KBM-7 (cell line): ENCODE measurements around the gene PLCXD1.
"Not testable (repeated sequence)": the region's sequence is repeated elsewhere in the genome, so short reads cannot be mapped to it uniquely, and the experiment has no call there.

Source experiments
- DNase-seq: peaks from one replicate; pipeline ENCODE4 v3.0.0-alpha.2; 2015
- in situ Hi-C: fragments of 300-500 bp; cut with MboI; formaldehyde crosslinking; loops from 2 replicates; pipeline ENCODE4 v1.14.3; 2020; ENCODE audit warnings: low sequenced_read_pairs, low pct_unique_long_range_greater_than_20kb, mixed read lengths

Gene PLCXD1

DNA sequence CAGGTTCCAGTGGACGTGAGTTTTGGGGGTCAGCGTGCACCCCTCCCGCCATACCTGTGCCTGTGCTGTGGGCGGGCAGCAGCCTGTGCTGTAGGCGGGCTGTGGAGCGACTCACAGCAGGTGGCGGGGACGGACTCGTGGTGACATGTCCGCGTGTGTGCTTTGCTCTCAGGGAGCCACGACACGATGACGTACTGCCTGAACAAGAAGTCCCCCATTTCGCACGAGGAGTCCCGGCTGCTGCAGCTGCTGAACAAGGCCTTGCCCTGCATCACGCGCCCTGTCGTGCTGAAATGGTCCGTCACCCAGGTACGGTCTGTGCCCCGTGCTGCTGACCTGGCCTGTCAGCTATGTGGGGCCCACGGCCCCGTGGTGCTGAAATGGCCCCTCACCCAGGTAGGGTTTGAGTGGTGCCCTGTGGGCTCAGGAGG lies 7.4 kb downstream of the PLCXD1 start:
- no peak for DNase-seq
- in situ Hi-C loops: no loop called here

DNA sequence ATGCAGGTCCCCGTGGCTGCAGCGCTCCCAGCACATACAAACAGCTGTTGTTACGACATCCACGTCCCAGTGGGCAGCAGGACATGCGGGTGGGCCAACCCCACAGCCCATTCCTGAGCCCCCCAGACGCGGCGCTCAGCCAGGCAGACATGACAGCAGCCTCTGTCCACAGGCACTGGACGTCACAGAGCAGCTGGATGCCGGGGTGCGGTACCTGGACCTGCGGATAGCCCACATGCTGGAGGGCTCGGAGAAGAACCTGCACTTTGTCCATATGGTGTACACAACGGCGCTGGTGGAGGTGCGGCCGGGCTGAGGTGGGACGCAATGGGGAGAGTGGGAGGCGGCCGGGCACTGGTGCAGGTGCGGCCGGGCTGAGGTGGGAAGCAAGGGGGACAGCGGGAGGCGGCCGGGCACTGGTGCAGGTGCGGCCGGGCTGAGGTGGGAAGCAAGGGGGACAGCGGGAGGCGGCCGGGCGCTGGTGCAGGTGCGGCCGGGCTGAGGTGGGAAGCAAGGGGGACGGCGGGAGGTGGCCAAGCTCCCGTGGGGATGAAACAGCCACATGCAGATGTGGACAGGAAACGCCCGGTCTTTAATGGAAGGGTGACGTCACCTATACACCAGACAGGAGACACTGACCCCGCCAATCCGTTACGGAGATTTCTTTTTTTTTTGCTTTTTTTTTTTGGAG lies 9.4 kb downstream of the PLCXD1 start:
- DNase-seq: no peak
- in situ Hi-C loops: no loop called here

DNA sequence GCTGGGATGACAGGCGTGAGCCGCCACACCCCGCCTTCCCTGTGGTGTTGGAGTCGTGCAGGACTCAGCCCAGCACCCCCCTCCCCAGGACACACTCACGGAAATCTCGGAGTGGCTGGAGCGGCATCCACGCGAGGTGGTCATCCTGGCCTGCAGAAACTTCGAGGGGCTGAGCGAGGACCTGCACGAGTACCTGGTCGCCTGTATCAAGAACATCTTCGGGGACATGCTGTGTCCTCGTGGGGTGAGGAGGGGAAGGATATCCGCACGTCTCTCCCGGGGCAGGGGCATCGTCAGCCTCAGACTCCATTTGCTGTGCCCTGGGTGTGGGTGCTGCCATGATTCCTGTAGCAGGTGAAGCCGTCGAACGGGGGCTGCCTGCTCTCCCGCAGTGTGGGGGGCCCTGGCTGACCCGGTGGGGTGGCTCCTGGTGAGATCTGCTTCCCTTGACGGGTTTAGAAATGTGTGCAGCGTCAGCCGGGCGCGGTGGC lies 10.3 kb downstream of the PLCXD1 start:
- DNase-seq: no peak
- in situ Hi-C loops: no loop called here

DNA sequence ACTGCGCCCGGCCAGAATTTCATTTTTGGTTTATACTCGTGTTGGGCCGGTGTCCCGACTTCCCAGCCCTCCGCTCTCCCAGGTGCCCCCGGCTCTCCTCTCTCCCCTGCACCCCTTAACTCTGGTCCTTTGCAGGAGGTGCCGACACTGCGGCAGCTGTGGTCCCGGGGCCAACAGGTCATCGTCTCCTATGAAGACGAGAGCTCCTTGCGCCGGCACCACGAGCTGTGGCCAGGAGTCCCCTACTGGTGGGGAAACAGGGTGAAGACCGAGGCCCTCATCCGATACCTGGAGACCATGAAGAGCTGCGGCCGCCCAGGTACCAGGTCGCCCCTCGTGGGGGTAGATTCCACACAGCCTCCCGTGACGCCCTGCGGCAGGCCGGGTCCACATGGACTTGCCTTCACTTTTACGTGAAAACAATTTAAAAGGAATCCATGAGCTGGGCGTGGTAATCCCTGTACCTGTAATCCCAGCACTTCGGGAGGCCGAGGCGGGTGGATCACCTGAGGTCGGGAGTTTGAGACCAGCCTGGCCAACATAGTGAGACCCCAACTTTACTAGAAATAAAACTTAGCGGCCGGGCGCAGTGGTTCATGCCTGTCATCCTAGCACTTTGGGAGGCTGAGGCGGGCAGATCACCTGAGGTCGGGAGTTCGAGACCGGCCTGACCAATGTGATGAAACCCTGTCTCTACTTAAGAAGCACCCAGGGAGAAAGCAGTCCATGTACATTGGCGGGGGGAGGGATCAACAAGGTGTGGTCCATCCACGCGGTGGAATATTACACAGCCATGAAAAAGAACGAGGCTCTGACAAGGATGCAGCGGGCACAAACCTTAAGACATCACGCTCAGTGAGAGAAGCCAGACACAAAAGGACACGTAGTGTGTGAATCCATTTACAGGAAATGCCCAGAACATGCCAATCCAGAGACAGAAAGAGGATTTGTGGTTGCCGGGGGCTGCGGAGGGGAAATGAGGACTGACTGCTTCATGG lies 12.0 kb downstream of the PLCXD1 start:
- in situ Hi-C loops: no loop called here
- DNase-seq: no peak

DNA sequence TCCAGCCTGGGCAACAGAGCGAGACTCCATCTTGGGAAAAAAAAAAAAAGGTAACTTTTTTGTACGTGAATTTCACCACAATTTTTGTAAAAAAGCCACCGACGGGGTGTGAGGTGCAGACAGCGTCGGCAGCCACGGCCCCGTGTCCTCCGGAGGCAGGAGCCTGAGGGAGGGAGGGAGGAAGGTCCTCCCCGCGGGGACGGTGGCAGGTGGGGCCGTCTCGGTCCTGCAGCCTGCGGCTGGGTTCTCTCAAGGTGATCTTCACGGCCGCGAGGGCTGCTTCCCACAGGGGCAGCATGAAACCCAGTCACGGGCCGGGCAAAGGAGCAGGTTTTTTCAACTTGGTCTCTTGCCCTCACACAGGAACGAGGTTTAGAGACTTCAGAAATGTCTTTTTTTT lies 14.0 kb downstream of the PLCXD1 start:
- no peak for DNase-seq
- in situ Hi-C loops: no loop called here

DNA sequence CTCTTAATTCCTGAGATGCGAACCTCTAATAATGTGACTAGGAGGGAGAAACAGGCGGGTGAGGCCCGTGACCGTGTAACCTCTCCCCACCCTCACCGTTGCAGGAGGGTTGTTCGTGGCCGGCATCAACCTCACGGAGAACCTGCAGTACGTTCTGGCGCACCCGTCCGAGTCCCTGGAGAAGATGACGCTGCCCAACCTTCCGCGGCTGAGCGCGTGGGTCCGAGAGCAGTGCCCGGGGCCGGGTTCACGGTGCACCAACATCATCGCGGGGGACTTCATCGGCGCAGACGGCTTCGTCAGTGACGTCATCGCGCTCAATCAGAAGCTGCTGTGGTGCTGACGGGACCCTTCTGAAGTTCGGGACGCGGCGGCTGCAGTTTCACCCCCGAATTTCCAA lies 17.8 kb downstream of the PLCXD1 start:
- in situ Hi-C loops: no loop called here
- DNase-seq: no peak

DNA sequence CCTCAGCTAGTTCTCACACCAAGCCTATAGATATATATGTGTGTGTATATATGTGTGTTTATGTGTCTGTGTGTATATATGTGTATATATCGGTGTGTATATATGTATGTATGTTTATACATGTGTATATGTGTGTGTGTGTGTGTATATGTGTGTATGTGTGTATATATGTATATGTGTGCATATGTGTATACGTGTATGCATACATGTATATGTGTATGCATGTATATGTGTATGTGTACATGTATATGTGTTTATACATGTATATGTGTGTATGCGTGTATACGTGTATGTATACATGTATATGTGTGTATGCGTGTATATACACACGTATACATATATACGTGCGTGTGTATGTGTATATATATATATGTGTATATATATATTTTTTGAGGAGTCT lies 19.2 kb downstream of the PLCXD1 start:
- in situ Hi-C loops: no loop called here
- DNase-seq: no peak

DNA sequence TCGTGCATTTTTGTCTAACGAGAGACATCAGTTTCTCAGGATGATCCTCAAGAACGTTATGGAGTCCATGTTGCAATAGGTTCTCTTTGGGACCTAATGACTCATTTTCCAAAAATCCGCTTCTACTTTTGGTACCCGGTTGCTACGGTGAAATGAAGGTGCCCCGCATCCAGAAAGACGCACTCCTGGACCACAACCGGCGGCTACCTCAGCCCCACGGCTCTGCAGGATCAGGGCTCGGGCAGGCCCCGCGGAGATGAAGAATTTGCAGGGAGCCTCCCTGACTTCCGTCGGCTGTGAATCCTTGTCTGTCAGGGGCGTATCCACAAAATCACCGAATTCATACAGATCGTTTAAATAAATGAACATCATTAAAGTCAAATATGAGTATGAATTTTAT lies 21.8 kb downstream of the PLCXD1 start:
- in situ Hi-C loops: no loop called here
- DNase-seq: no peak

DNA sequence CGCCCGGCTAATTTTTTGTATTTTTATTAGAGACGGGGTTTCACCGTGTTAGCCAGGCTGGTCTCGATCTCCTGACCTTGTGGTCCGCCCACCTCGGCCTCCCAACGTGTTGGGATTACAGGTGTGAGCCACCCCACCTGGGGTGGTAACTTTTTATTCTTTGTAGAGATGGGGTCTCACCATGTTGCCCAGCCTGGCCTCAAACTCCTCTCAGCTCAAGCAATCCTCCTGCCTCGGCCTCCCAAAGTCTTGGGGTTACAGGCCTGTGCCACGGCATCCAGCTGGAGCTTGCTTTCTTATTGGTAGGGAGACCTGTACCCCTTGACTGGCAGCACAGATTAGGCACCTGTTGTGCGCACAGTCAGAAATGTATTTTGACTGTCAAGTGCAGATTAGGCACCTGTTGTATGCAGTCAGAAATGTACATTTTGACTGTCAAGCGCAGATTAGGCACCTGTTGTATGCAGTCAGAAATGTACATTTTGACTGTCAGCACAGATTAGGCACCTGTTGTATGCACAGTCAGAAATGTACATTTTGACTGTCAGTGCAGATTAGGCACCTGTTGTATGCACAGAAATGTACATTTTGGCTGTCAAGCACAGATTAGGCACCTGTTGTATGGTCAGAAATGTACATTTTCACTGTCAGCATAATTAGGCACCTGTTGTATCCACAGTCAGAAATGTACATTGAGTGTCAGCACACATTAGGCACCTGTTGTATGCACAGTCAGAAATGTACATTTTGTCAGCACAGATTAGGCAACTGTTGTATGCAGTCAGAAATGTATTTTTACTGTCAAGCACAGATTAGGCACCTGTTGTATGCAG lies 24.8 kb downstream of the PLCXD1 start:
- in situ Hi-C loops, DNase-seq: not testable (repeated sequence)

DNA sequence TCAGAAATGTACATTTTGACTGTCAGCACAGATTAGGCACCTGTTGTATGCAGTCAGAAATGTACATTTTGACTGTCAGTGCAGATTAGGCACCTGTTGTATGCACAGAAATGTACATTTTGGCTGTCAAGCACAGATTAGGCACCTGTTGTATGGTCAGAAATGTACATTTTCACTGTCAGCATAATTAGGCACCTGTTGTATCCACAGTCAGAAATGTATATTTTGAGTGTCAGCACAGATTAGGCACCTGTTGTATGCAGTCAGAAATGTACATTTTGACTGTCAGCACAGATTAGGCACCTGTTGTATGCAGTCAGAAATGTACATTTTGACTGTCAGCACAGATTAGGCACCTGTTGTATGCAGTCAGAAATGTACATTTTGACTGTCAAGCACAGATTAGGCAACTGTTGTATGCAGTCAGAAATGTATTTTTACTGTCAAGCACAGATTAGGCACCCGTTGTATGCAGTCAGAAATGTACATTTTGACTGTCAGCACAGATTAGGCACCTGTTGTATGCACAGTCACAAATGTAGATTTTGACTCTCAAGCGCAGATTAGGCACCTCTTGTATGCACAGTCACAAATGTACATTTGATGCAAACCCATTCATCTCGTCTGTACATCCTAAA lies 25.6 kb downstream of the PLCXD1 start:
- DNase-seq, in situ Hi-C loops: not testable (repeated sequence)

DNA sequence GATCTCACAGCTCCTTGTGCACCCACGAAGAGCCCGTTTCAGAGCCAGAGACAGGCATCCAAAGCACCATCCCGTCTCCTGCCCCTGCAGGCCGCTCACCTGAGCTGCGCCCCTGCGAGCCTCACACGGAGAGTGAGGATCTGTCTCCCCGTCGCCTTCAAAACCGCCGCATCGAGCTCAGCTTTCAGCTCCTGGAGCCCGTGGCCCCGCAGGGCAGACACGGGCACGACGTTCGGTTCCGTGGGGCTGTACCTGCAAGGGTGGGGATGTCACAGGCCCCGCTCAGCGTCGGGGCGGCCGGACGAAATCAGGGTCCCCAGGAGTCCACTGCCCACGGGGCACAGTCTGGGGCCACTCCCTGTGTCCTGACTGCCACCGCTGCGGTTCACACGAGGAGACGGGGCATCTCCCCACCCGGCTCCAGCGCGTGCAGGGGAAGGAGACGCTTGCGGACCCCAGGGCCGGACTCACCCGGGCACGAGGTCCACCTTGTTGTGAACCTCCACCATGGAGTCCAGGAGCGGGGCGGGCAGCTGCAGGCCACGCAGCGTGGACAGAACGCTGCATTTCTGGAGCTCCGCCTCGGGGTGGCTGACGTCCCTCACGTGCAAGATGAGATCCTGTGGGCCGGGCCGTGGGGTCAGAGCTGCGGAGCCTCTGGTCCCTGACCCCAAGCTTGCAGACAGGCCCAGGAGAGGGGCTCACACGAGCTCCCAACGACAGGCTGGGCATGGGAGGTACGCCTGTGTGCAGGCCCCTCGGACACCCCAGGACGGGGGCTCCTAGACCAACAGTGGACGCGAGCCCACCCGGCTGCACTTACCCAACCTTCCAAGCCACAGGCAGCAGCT lies 26.3 kb downstream of the PLCXD1 start:
- DNase-seq: peak; percentile 14
- in situ Hi-C loops: no loop called here

DNA sequence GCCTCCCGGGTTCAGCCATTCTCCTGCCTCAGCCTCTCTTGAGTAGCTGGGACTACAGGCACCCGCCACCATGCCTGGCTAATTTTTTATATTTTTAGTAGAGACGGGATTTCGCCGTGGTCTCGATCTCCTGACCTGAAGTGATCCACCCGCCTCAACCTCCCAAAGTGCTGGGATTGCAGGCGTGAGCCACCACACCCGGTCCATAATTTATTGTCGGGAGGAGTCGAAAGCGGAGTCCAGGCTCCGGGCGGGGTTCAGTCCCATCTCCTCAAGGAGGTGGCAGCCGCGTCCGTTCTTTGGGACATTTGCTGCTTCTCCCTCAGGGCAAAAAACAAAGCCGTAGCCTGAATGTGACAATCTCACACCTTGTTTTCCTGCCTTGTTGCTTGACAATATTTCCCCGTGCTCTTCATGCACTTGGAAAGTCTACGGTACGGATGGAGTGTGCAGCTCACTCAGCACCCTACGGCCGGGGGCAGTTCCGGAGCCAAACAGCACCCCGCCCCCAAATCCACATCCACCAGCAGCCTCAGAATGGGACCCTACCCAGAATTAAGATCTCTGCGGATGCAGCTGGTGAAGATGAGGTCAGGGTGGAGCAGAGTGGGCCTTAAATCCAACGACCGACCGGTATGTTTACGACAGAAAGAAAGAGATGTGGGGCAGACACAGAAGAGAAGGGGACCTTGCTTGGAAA lies 27.8 kb downstream of the PLCXD1 start:
- in situ Hi-C loops: no loop called here
- peak; percentile 9 for DNase-seq

DNA sequence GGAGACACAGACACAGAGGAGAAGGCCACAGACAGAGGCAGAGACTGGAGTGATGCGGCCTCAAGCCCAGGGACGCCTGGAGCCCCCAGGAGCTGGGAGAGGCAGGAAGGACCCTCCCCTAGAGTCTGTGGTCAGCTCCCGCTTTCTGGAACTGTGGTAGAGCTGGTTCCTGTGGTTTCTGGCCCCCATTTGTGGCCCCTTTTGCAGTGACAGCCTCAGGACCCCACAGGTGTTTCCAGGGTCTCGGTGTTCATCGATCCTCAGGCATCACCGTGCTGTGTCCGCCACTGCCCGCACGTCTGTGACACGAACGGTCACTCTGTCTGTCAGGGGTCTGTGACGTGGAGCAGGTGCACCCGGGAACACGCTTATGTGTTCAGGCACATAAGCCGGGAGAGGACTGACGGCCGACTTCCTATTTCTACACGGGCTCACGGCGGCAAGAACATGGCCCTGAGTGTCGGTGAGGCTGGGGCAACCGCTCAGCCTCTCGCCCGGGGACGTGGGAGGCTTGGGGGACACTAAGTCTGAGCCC lies 29.5 kb downstream of the PLCXD1 start:
- in situ Hi-C loops: no loop called here
- DNase-seq: no peak

DNA sequence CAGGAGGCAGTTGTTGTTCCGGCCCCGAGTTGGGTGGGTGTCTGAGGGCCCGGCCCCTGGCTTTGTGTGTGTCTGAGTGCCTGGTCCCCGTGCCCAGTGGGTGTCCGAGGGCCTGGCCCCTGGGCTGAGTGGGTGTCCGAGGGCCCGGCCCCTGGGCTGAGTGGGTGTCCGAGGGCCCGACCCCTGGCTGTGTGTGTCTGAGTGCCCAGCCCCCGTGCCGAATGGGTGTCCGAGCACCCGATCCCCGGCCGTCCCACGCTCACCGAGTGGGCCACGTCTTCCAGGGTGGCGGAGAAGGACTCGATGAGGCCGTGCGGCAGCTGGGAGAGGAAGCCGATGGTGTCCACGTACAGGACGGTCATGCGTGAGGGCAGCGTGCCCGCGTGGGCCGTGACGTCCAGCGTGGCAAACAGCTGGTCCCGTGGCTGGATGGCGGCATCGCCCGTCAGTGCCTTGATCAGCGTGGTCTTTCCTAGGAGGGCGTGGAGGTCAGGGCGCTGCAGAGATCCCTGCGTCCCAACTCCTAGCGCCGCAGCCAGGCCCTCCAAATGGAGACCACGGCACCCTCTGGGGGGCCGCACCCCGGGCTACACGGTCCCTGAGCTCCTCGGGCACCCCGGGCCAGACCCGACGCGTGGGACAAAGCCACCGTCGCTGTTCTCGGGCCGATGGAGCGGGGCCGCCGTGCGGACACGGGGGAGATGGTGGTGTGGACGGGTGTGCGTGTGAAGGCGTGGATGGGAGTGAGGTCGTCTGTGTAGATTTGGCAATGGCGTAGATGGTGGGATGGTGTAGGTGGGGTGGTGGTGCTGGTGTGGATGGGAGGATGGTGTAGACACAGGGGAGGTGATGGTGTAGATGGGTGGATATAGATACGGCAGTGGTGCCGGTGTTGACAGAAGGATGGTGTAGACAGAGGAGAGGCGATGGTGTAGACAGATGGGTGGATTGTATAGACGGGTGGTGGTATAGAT lies 30.3 kb downstream of the PLCXD1 start:
- in situ Hi-C loops: no loop called here
- DNase-seq: no peak

DNA sequence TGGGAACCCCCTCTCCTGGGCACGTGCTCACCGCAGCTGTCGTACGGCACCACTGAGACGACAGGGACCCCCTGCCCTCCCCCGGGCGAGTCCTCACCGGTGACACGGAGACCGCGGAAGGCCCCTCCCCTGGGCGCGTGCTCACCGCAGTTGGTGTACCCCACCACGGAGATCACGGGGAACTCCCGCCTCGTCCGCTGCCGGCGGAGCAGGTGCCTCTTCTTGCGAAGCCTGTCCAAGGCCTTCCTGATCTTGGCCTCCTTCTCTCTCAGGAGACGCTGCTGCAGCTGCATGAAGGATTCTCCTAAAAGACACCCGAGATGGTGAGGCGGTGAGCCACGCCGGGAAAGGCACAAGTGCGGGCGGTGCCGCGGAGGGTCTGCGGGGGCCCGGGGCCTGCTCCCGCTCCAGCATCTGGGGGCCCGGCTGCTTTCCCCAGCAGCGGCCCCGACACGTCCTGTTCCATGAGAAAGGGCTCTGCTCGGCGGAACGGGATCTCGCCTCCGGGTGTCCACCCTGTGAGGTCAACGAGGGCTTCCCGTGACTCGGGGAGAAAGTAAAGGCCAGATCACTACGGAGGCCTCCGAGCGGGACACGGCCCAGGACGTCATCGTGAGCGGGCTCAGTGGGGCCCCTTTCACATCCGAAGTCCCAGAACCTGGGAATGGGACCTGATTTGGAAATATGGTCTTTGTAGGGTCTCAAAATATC lies 31.6 kb downstream of the PLCXD1 start:
- DNase-seq: no peak
- in situ Hi-C loops: no loop called here

DNA sequence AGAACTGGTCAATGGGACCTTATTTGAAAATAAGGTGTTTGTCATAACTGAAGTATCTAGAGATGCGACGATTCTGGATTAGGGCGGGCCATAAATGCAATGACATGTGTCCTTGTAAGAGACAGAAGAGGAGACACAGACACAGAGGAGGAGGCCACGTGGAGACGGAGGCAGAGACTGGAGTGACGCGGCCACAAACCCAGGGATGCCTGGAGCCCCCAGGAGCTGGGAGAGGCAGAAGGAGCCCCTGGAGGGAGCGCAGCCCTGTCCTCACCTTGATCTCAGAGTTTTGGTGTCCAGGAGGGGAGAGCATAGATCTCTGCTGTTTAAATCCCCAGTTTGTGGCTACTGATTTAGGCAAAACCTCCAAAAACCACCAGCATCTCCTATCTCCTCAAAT lies 32.4 kb downstream of the PLCXD1 start:
- in situ Hi-C loops: no loop called here
- DNase-seq: no peak
